WTC11 (cell line): Measurements from ENCODE around the gene IL5. TPM values are rescaled to one million over a fixed set of nuclear protein-coding genes. Genes with fewer than 3 reads are reported as not detected.

Source experiments
- ATAC-seq: fragments of 200-7000 bp; cut with Tn5 transposase; 2 replicates; pipeline ENCODE4 v1.10.0; 2021; ENCODE audit warnings: mild to moderate bottlenecking, moderate library complexity
- CTCF ChIA-PET: fragments of 300-600 bp; sonication (Branson Sonifier 250); formaldehyde crosslinking; loops from one replicate; lab custom pipeline; 2021; ENCODE audit warnings: antibody characterized with exemption; lab: Charles Lee
- POLR2A ChIA-PET: fragments of 350-600 bp; sonication (Branson Sonifier 250); formaldehyde crosslinking; loops from one replicate; lab custom pipeline; 2021; ENCODE audit warnings: antibody characterized with exemption; lab: Charles Lee
- DNase-seq: peaks from one replicate; pipeline ENCODE4 v3.0.0; 2021; ENCODE audit warnings: low spot score
- H3K27ac Mint-ChIP-seq: 2 replicates; pipeline ENCODE4 v1.8.0; 2021; ENCODE audit warnings: mixed read lengths
- H3K27me3 Mint-ChIP-seq: 2 replicates; pipeline ENCODE4 v1.8.0; 2021; ENCODE audit warnings: low read depth, mild to moderate bottlenecking, moderate library complexity, mixed read lengths
- H3K36me3 Mint-ChIP-seq: 2 replicates; pipeline ENCODE4 v1.8.0; 2021; ENCODE audit warnings: mixed read lengths
- H3K4me1 Mint-ChIP-seq: 2 replicates; pipeline ENCODE4 v1.8.0; 2022; ENCODE audit warnings: mixed read lengths
- H3K4me3 Mint-ChIP-seq: 2 replicates; pipeline ENCODE4 v1.8.0; 2021; ENCODE audit warnings: mild to moderate bottlenecking, moderate library complexity, mixed read lengths
- H3K9me3 Mint-ChIP-seq: 2 replicates; pipeline ENCODE4 v1.8.0; 2021; ENCODE audit warnings: mixed read lengths
- CREB1 ChIP-seq: sonication (generic); formaldehyde crosslinking; IDR thresholded peaks from 2 replicates; pipeline ENCODE4 v1.8.0; 2023; ENCODE audit warnings: mild to moderate bottlenecking, missing genetic modification reagents
- CREM ChIP-seq: sonication (generic); formaldehyde crosslinking; IDR thresholded peaks from 2 replicates; pipeline ENCODE4 v1.8.1; 2022; ENCODE audit warnings: mild to moderate bottlenecking, missing genetic modification reagents, moderate library complexity
- FOXK1 ChIP-seq: sonication (generic); formaldehyde crosslinking; IDR thresholded peaks from 2 replicates; pipeline ENCODE4 v1.8.0; 2022; ENCODE audit warnings: mild to moderate bottlenecking, moderate library complexity, missing genetic modification reagents
- GABPB1 ChIP-seq: sonication (generic); formaldehyde crosslinking; IDR thresholded peaks from 2 replicates; pipeline ENCODE4 v1.8.1; 2023; ENCODE audit warnings: mild to moderate bottlenecking, missing genetic modification reagents
- JAZF1 ChIP-seq: fragments of 250-450 bp; sonication (Bioruptor Pico); IDR thresholded peaks from 2 replicates; pipeline ENCODE4 v1.9.0; 2021; ENCODE audit warnings: moderate library complexity, mild to moderate bottlenecking, inconsistent platforms
- NFE2L1 ChIP-seq: sonication (generic); formaldehyde crosslinking; IDR thresholded peaks from 2 replicates; pipeline ENCODE4 v1.8.1; 2023; ENCODE audit warnings: missing genetic modification reagents
- OVOL2 ChIP-seq: fragments of 250-450 bp; sonication (Bioruptor Pico); IDR thresholded peaks from 2 replicates; pipeline ENCODE4 v1.9.0; 2021; ENCODE audit warnings: mild to moderate bottlenecking, borderline replicate concordance
- RELA ChIP-seq: sonication (generic); formaldehyde crosslinking; IDR thresholded peaks from 2 replicates; pipeline ENCODE4 v1.8.1; 2022; ENCODE audit warnings: missing genetic modification reagents, mild to moderate bottlenecking, borderline replicate concordance
- RORB ChIP-seq: fragments of 250-450 bp; sonication (Bioruptor Pico); IDR thresholded peaks from 2 replicates; pipeline ENCODE4 v1.9.0; 2021; ENCODE audit warnings: mild to moderate bottlenecking
- SOX15 ChIP-seq: fragments of 250-450 bp; sonication (Bioruptor Pico); IDR thresholded peaks from 2 replicates; pipeline ENCODE4 v1.9.0; 2021; ENCODE audit warnings: mild to moderate bottlenecking
- TEAD4 ChIP-seq: sonication (generic); formaldehyde crosslinking; IDR thresholded peaks from 2 replicates; pipeline ENCODE4 v1.8.0; 2022; ENCODE audit warnings: mild to moderate bottlenecking, missing genetic modification reagents
- TP53 ChIP-seq: sonication (generic); formaldehyde crosslinking; IDR thresholded peaks from 2 replicates; pipeline ENCODE4 v1.8.1; 2023; ENCODE audit warnings: mild to moderate bottlenecking, missing genetic modification reagents
- ZNF232 ChIP-seq: sonication (generic); formaldehyde crosslinking; IDR thresholded peaks from 2 replicates; pipeline ENCODE4 v1.8.0; 2022; ENCODE audit warnings: mild to moderate bottlenecking, missing genetic modification reagents
- ZNF423 ChIP-seq: fragments of 250-450 bp; sonication (Bioruptor Pico); IDR thresholded peaks from 2 replicates; pipeline ENCODE4 v2.1.2; 2022; ENCODE audit warnings: mild to moderate bottlenecking, moderate library complexity
- total RNA-seq: library from RNA; stranded (reverse); gene quantifications from 3 replicates; pipeline ENCODE4 v1.2.3, GENCODE V29; 2021
- TF ChIP-seq, protein P1 (sequence below): sonication (generic); formaldehyde crosslinking; IDR thresholded peaks from 2 replicates; pipeline ENCODE4 v1.8.0; 2022; ENCODE audit warnings: mild to moderate bottlenecking, missing genetic modification reagents
- TF ChIP-seq, protein P2 (sequence below): sonication (generic); formaldehyde crosslinking; IDR thresholded peaks from 2 replicates; pipeline ENCODE4 v1.8.1; 2022; ENCODE audit warnings: mild to moderate bottlenecking, missing genetic modification reagents, moderate library complexity, borderline replicate concordance
- TF ChIP-seq, protein P3 (sequence below): sonication (generic); formaldehyde crosslinking; IDR thresholded peaks from 2 replicates; pipeline ENCODE4 v1.8.1; 2023; ENCODE audit warnings: mild to moderate bottlenecking, missing genetic modification reagents, borderline replicate concordance
- TF ChIP-seq, protein P4 (sequence below): sonication (generic); formaldehyde crosslinking; IDR thresholded peaks from 2 replicates; pipeline ENCODE4 v1.8.1; 2023; ENCODE audit warnings: mild to moderate bottlenecking, missing genetic modification reagents
- TF ChIP-seq, protein P5 (sequence below): sonication (generic); formaldehyde crosslinking; IDR thresholded peaks from 2 replicates; pipeline ENCODE4 v1.8.1; 2022; ENCODE audit warnings: mild to moderate bottlenecking, moderate library complexity, missing genetic modification reagents
- TF ChIP-seq, protein P6 (sequence below): sonication (generic); formaldehyde crosslinking; IDR thresholded peaks from 2 replicates; pipeline ENCODE4 v1.8.1; 2022; ENCODE audit warnings: missing genetic modification reagents, borderline replicate concordance
- TF ChIP-seq, protein P7 (sequence below): fragments of 250-450 bp; sonication (Bioruptor Pico); IDR thresholded peaks from 2 replicates; pipeline ENCODE4 v1.8.0; 2021; ENCODE audit warnings: mild to moderate bottlenecking
- TF ChIP-seq, protein P8 (sequence below): sonication (generic); formaldehyde crosslinking; IDR thresholded peaks from 2 replicates; pipeline ENCODE4 v1.8.0; 2022; ENCODE audit warnings: mild to moderate bottlenecking, missing genetic modification reagents

Gene IL5
- total RNA-seq, 1 experiment from 2014 or later: not detected

DNA sequence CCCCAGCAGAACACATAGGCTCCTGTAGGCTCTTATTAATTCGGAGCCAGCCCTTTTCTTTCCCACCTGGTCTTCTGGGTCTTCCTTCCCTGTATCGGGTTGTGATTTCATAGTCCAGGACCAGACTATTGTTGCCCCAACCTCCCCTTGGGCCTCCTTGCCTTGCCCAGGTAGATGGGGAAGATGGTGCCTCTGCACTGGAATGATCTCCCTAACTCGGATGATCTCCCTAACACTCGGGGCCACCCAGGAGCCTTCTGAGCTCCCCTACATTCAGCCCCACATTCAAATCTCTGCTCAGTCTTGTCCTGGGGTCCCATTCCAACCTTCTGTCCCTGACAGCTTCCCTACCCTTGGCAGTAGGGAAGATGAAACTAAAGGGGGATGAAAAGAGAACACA lies 50.1 kb downstream of the IL5 start:
- Mint-ChIP-seq H3K36me3 (no peaks in the 10 kb centered on the region), H3K4me1 (peaks cover 34% of the 10 kb centered on the region)
- POLR2A ChIA-PET: no interaction called here
- no peak for ATAC-seq
- no peak for TF ChIP-seq TEAD4 (CRISPR knock-in tag)
- no peak for TF ChIP-seq NFE2L1 (CRISPR knock-in tag)
- TF ChIP-seq TP53 (CRISPR knock-in tag): no peak
- no peak for TF ChIP-seq ZNF232
- TF ChIP-seq JAZF1 (CRISPR knock-in tag): no peak
- TF ChIP-seq, protein P1, sequence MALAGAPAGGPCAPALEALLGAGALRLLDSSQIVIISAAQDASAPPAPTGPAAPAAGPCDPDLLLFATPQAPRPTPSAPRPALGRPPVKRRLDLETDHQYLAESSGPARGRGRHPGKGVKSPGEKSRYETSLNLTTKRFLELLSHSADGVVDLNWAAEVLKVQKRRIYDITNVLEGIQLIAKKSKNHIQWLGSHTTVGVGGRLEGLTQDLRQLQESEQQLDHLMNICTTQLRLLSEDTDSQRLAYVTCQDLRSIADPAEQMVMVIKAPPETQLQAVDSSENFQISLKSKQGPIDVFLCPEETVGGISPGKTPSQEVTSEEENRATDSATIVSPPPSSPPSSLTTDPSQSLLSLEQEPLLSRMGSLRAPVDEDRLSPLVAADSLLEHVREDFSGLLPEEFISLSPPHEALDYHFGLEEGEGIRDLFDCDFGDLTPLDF: no peak
- TF ChIP-seq, protein P2, sequence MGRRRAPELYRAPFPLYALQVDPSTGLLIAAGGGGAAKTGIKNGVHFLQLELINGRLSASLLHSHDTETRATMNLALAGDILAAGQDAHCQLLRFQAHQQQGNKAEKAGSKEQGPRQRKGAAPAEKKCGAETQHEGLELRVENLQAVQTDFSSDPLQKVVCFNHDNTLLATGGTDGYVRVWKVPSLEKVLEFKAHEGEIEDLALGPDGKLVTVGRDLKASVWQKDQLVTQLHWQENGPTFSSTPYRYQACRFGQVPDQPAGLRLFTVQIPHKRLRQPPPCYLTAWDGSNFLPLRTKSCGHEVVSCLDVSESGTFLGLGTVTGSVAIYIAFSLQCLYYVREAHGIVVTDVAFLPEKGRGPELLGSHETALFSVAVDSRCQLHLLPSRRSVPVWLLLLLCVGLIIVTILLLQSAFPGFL (CRISPR knock-in tag): no peak
- no peak for TF ChIP-seq GABPB1 (CRISPR knock-in tag)
- TF ChIP-seq, protein P3, sequence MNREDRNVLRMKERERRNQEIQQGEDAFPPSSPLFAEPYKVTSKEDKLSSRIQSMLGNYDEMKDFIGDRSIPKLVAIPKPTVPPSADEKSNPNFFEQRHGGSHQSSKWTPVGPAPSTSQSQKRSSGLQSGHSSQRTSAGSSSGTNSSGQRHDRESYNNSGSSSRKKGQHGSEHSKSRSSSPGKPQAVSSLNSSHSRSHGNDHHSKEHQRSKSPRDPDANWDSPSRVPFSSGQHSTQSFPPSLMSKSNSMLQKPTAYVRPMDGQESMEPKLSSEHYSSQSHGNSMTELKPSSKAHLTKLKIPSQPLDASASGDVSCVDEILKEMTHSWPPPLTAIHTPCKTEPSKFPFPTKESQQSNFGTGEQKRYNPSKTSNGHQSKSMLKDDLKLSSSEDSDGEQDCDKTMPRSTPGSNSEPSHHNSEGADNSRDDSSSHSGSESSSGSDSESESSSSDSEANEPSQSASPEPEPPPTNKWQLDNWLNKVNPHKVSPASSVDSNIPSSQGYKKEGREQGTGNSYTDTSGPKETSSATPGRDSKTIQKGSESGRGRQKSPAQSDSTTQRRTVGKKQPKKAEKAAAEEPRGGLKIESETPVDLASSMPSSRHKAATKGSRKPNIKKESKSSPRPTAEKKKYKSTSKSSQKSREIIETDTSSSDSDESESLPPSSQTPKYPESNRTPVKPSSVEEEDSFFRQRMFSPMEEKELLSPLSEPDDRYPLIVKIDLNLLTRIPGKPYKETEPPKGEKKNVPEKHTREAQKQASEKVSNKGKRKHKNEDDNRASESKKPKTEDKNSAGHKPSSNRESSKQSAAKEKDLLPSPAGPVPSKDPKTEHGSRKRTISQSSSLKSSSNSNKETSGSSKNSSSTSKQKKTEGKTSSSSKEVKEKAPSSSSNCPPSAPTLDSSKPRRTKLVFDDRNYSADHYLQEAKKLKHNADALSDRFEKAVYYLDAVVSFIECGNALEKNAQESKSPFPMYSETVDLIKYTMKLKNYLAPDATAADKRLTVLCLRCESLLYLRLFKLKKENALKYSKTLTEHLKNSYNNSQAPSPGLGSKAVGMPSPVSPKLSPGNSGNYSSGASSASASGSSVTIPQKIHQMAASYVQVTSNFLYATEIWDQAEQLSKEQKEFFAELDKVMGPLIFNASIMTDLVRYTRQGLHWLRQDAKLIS (CRISPR knock-in tag): no peak
- no peak for TF ChIP-seq RORB (CRISPR knock-in tag)
- TF ChIP-seq, protein P4, sequence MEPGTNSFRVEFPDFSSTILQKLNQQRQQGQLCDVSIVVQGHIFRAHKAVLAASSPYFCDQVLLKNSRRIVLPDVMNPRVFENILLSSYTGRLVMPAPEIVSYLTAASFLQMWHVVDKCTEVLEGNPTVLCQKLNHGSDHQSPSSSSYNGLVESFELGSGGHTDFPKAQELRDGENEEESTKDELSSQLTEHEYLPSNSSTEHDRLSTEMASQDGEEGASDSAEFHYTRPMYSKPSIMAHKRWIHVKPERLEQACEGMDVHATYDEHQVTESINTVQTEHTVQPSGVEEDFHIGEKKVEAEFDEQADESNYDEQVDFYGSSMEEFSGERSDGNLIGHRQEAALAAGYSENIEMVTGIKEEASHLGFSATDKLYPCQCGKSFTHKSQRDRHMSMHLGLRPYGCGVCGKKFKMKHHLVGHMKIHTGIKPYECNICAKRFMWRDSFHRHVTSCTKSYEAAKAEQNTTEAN (CRISPR knock-in tag): no peak
- TF ChIP-seq, protein P5, sequence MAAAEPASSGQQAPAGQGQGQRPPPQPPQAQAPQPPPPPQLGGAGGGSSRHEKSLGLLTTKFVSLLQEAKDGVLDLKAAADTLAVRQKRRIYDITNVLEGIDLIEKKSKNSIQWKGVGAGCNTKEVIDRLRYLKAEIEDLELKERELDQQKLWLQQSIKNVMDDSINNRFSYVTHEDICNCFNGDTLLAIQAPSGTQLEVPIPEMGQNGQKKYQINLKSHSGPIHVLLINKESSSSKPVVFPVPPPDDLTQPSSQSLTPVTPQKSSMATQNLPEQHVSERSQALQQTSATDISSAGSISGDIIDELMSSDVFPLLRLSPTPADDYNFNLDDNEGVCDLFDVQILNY (CRISPR knock-in tag): no peak
- TF ChIP-seq, protein P6, sequence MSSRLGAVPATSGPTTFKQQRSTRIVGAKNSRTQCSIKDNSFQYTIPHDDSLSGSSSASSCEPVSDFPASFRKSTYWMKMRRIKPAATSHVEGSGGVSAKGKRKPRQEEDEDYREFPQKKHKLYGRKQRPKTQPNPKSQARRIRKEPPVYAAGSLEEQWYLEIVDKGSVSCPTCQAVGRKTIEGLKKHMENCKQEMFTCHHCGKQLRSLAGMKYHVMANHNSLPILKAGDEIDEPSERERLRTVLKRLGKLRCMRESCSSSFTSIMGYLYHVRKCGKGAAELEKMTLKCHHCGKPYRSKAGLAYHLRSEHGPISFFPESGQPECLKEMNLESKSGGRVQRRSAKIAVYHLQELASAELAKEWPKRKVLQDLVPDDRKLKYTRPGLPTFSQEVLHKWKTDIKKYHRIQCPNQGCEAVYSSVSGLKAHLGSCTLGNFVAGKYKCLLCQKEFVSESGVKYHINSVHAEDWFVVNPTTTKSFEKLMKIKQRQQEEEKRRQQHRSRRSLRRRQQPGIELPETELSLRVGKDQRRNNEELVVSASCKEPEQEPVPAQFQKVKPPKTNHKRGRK: no peak
- no peak for TF ChIP-seq SOX15 (CRISPR knock-in tag)
- no peak for TF ChIP-seq ZNF423 (CRISPR knock-in tag)
- TF ChIP-seq, all 79 proteins: peak for 0
- Mint-ChIP-seq H3K27me3 (peaks cover 33% of the 10 kb centered on the region), H3K27ac (no peak overlapping the region), H3K4me3 (no peak overlapping the region), H3K9me3 (no peaks in the 10 kb centered on the region)
- CTCF ChIA-PET: no interaction called here
- DNase-seq: no peak

DNA sequence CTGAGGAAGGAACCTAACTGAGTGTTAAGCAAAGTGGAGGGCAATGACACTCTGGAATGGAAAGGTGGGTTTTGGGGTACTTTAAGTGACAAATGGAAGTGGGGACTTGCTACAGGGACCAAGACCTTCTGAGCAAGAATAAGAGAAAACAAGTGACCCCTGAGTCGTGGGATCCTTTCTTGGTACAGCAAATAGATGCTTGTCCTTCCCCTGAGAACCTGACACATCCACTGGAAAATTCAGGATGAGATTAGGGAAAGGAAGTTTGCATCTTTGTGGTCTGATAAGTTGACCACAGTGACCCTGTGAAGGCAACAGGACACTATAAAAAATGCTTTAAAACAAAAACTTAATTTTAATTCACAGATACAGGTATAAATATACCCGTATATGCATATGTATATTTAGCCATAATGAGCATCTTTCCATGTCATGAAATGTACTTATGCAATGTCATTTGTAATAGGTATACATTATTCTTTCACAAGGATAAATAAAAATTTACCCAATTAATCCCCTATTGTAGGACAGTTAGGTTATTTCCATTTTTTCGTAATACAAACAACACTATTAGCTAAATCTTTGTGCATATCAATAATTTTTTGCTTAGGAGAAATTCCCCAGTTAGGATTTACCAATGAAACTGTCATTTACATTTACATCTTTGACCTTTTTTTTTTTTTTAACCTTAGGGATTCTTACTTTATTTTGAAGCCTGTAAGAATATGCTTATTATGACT lies 50.8 kb downstream of the IL5 start:
- Mint-ChIP-seq H3K4me1 (peaks cover 32% of the 10 kb centered on the region), H3K27ac (no peak overlapping the region), H3K36me3 (no peaks in the 10 kb centered on the region; the same call in 1 of the 2 replicates), H3K27me3 (peaks cover 33% of the 10 kb centered on the region), H3K9me3 (no peaks in the 10 kb centered on the region), H3K4me3 (no peak overlapping the region)
- POLR2A ChIA-PET: no interaction called here
- DNase-seq (no peak), ATAC-seq (no peak)
- CTCF ChIA-PET: interaction anchor here (1.1 to 3.0 kb wide), 5 partner anchors 8 to 108 kb away, joined by 3 to 22 read pairs (median 8); no protein-coding TSS in a partner anchor
- TF ChIP-seq CREM (CRISPR knock-in tag) (no peak), FOXK1 (no peak), CREB1 (CRISPR knock-in tag) (no peak), JAZF1 (CRISPR knock-in tag) (no peak), RELA (no peak), OVOL2 (no peak)
- TF ChIP-seq, protein P7, sequence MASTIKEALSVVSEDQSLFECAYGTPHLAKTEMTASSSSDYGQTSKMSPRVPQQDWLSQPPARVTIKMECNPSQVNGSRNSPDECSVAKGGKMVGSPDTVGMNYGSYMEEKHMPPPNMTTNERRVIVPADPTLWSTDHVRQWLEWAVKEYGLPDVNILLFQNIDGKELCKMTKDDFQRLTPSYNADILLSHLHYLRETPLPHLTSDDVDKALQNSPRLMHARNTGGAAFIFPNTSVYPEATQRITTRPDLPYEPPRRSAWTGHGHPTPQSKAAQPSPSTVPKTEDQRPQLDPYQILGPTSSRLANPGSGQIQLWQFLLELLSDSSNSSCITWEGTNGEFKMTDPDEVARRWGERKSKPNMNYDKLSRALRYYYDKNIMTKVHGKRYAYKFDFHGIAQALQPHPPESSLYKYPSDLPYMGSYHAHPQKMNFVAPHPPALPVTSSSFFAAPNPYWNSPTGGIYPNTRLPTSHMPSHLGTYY: no peak
- TF ChIP-seq, protein P8, sequence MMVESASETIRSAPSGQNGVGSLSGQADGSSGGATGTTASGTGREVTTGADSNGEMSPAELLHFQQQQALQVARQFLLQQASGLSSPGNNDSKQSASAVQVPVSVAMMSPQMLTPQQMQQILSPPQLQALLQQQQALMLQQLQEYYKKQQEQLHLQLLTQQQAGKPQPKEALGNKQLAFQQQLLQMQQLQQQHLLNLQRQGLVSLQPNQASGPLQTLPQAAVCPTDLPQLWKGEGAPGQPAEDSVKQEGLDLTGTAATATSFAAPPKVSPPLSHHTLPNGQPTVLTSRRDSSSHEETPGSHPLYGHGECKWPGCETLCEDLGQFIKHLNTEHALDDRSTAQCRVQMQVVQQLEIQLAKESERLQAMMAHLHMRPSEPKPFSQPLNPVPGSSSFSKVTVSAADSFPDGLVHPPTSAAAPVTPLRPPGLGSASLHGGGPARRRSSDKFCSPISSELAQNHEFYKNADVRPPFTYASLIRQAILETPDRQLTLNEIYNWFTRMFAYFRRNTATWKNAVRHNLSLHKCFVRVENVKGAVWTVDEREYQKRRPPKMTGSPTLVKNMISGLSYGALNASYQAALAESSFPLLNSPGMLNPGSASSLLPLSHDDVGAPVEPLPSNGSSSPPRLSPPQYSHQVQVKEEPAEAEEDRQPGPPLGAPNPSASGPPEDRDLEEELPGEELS (CRISPR knock-in tag): no peak
